Kidney glomerular epithelial cell (primary cell): ENCODE measurements around the gene CLASP1.
A peak's percentile ranks its signal among the peaks of the same experiment; 100 is the strongest.
"Not testable (repeated sequence)": the region's sequence is repeated elsewhere in the genome, so short reads cannot be mapped to it uniquely, and the experiment has no call there.

Experiments
- DNase-seq: peaks from one replicate; lab custom pipeline; 2025; lab: John Stamatoyannopoulos, UW

Gene CLASP1

GRCh38 chr2:121577381-121577780 is 71.9 kb downstream of the CLASP1 start:
- DNase-seq: no peak

- DNase-seq: no peak
These were observed 73.0 kb downstream of the CLASP1 start for GRCh38 chr2:121576263-121576662.

GRCh38 chr2:121575800-121576199 is 73.5 kb downstream of the CLASP1 start:
- no peak for DNase-seq

GRCh38 chr2:121570667-121571055 is 78.6 kb downstream of the CLASP1 start:
- no peak for DNase-seq

GRCh38 chr2:121570036-121570666 is 79.1 kb downstream of the CLASP1 start:
- peak; percentile 87 for DNase-seq

GRCh38 chr2:121567957-121568409 is 81.3 kb downstream of the CLASP1 start:
- DNase-seq: no peak

- DNase-seq: no peak
These were observed 81.8 kb downstream of the CLASP1 start for GRCh38 chr2:121567452-121567851.

- DNase-seq: no peak
These were observed 83.6 kb downstream of the CLASP1 start for GRCh38 chr2:121565389-121566250.

GRCh38 chr2:121564905-121565304 is 84.4 kb downstream of the CLASP1 start:
- DNase-seq: no peak

- not testable (repeated sequence) for DNase-seq
These were observed 85.5 kb downstream of the CLASP1 start for GRCh38 chr2:121563754-121564153.

GRCh38 chr2:121562269-121563176 is 86.7 kb downstream of the CLASP1 start:
- DNase-seq: no peak

GRCh38 chr2:121561617-121562268 is 87.5 kb downstream of the CLASP1 start:
- DNase-seq: no peak

- no peak for DNase-seq
These were observed 90.9 kb downstream of the CLASP1 start for GRCh38 chr2:121558329-121558728.

GRCh38 chr2:121555008-121555407 is 94.3 kb downstream of the CLASP1 start:
- DNase-seq: peak; percentile 17

GRCh38 chr2:121552477-121553180 is 96.6 kb downstream of the CLASP1 start:
- not testable (repeated sequence) for DNase-seq

- no peak for DNase-seq
These were observed 98.6 kb downstream of the CLASP1 start for GRCh38 chr2:121550669-121551068.

- no peak for DNase-seq
These were observed 101.6 kb downstream of the CLASP1 start for GRCh38 chr2:121547646-121548045.

GRCh38 chr2:121545913-121546312 is 103.3 kb downstream of the CLASP1 start:
- DNase-seq: no peak

GRCh38 chr2:121545257-121545656 is 104.0 kb downstream of the CLASP1 start:
- no peak for DNase-seq

GRCh38 chr2:121541495-121541894 is 107.8 kb downstream of the CLASP1 start:
- no peak for DNase-seq
